IPS-11a (cell line): ENCODE data around the gene STIM2.

Experiments
- H3K4me3 ChIP-seq: one replicate; pipeline ENCODE4 v1.5.1; 2013; ENCODE audit warnings: low read depth, low read length, control low read depth

Gene STIM2

DNA sequence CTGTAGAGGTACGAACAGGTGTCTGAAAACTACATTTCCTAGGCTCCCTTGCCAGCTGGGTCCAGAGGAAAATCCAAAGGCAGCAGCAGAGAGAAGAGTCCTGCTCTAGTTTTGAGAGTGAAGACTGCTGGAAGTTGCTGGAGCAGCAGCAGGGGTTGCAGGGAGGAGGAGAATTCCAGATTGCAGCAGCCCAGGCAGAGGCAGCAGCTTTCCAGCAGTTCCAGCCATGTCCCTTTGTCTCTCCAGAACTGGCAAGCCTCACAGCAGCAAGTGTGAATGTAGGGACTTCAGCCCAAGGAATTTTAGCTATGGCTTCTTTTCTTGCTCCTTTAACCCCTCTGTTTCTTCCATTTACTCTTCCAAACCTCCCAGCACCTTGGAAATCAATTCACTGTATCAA, 24.1 kb upstream of the STIM2 start:
- H3K4me3 ChIP-seq, result no peak overlapping the region

DNA sequence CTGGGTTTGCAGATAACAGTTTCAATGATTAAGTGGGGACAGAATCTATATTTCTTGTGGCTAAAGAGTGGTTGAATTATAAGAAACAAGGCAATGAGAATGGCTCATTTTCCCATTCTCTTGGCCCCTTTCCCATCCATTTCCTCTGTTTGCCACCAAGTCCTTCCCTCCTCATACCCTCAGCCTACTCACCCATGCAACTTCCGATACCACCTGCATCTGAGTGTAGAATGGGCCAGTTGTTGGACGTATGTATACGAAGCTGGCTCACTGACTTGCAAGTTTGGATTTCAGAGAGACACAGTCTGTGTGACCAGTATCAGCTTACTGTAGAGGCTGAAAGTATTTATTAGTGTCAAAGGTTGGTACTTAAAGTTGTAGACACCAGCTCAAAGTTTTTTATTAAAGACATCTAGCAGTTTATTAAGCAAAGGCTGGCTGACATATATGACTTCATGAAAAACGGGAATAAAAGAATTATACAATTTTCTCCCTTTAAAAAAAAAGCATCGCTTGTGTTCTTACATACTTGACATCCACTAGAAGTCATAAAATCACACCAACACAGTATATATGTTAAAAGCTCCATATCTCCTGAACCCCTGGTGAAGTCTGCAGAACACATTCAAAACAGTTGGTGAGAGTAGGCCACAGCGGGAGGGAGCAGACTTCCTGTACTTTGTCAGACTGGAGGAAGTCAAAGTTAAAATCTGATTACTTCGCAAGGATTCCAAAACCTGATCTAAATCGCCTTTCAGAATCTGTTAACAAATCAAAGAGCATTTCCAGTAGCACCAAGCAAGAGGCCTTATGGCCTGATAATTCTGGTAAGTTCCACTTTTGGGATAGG, 22.4 kb upstream of the STIM2 start:
- no peak overlapping the region for H3K4me3 ChIP-seq

DNA sequence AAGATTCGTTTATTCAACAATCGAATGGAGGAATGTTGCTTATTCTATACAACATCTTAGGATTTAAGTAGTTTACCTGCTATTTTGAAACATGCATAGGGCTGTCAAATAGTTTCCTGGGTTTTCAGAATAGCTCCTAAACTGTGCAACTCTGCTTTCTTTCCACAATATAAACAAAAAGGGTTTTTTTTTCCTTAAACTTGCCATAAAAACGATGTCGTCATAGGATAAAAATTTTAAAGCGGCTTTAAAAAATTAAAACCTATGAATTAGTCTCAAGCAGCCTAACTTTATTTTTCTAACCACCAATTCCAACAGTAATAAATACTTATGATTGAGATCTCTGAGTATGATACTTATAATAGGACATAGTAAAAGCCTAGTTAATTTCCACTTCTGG, 21.6 kb upstream of the STIM2 start:
- no peak overlapping the region for H3K4me3 ChIP-seq

DNA sequence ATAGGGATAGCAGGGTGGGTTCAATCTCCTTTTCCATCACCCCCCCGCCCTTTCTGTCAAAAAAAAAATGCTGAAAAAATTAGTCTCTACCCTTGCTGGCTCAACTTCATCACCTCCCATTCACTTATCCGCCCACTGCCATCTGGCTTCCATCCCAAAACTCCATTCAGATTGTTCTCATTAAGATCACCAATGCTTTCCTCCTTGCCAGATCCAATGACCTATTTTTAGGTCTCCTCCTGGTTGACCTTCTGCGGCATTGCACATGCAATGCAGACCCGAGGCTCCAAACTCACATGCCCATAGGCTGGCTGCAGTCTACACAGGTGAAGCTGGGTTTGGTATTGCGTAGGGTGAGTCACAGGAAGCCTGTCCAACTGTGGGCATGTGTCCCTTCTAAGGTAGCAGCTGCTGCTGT, 21.1 kb upstream of the STIM2 start:
- H3K4me3 ChIP-seq, result no peak overlapping the region

GRCh38 chr4:26840786-26841185, 19.9 kb upstream of the STIM2 start:
- no peak overlapping the region for H3K4me3 ChIP-seq

DNA sequence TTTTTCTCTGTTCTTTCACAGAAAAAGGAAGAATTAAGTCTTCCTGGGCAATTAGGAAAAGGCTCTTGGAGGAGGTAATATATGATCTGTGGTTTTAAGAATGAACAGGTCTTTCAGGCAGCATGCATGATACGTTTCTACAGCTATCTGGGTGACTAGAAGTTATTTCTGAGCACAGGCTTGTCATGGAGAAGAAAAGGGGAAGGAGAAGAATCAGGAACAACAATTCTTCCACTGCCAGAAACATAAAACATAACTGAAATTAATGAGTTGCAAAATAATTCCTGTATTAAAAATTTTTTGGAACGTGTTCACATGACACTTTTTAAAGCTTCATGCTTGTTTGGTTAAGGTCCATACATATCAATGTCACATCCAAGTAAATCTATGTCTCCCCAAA, 17.7 kb upstream of the STIM2 start:
- no peak overlapping the region for H3K4me3 ChIP-seq

GRCh38 chr4:26850528-26850927, 10.1 kb upstream of the STIM2 start:
- no peak overlapping the region for H3K4me3 ChIP-seq

DNA sequence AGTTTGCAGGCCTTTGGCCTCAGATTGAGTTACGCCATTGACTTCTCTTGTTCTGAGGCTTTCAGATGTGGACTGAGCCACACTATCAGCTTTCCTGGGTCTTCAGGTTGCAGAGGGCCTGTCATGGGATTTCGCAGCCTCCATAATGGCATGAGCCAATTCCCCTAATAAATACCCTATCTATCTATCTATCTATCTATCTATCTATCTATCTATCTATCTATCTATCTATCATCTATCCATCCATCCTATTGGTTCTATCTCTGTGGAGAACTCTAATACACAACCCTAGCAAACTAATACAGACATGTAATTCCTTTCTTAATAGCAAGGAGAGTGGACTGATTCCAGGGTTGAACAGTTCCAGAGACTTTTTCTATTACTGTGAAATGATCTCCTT, 9.5 kb upstream of the STIM2 start:
- no peak overlapping the region for H3K4me3 ChIP-seq

DNA sequence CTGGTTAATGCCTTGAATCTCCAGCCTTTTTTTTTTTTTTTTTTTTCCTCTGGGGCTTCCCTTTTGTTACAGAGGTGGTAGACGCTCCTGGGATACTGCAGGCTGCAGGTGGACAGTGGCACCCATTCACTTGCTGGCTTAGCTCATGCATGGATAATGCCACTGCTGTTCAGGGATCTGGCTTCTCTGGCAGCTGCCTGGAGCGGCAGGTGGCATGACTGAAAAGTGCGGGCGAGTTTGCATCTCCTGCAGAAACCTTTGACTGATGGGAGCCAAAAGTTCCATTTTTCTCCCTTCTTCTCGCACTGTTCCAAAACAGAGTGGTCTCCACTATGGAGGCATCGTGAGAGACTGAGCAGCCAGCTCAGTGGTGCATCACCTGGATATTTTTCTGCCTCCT, 5.9 kb upstream of the STIM2 start:
- H3K4me3 ChIP-seq, result no peak overlapping the region

DNA sequence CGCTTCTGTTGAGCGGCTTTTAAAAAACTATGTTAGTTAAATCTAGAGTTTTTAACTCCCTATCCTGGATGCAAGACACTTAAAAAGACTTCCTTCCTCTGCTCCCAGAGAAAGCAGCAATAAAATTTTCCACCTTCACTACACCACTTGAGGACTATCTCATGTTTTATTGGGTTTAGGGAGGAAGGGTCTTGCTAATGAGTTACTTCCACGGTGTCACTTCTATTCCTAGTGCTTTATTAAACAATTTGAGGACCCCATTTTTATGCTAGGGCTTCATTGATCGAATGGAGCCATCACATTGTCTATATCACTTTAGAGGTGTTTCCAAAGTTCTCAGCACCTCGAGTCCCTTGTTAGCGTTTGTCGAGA, 3.7 kb upstream of the STIM2 start:
- H3K4me3 ChIP-seq, result peak overlapping the region; percentile 83

DNA sequence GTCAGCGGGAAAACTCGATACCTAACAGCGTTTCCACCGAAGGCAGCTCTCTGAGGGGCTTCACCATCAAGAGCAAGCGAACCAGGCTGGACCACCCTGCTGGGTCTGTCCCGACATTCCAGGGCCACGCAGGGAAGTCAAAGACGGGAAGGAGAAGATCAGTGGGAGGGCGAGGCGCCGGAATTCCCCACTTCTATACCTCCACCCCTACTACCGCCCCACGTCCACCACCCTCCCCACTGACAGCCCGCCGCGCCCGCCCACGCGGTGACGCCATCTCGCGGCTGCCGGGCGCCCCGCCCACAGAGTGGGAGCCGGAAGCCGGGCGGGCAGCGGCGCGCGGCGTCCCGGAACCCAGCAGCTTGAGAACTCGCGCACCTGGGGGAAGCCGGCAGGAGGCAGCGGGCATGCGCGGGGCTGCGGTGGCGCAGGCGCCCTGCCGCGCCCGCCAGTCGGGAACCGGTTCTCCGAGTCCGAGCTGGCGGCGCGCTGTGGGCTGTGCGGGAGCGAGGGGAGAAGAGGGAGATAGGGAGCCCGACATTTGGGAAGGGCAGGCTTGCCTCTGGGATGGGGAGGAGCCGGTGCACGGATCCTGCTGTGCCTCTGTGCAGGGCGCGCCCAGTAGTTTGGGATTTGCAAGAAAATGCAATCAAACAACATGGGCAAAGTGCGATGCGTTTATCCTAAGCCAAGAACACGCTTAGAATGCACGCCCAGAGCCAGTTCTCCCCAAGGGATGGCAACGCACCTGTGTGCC, 3.2 kb upstream of the STIM2 start:
- H3K4me3 ChIP-seq, result peak overlapping the region; percentile 83

GRCh38 chr4:26858035-26858918, 2.4 kb upstream of the STIM2 start:
- peak overlapping the region; percentile 83 for H3K4me3 ChIP-seq

DNA sequence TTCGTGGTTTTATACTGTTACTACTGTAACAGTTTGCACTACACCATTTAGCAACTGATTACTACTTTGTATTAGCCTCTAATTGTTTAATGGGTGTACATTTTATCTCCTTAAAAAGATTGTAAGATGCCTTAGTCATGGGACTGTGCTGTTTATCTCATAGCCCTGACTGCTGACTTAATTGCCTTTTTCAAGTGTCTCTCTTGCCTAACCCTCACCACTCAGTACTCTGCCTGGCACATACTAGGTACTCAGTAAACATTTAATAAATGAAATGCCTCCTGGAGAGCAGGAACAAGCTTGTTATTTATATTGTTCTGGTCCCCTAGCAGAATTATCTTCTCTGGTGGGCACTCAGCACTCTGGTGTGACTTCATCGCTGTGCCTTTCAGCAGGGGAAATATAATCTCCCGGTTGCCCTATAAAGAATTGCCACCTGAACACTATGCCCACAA, 1.7 kb upstream of the STIM2 start:
- H3K4me3 ChIP-seq, result no peak overlapping the region

DNA sequence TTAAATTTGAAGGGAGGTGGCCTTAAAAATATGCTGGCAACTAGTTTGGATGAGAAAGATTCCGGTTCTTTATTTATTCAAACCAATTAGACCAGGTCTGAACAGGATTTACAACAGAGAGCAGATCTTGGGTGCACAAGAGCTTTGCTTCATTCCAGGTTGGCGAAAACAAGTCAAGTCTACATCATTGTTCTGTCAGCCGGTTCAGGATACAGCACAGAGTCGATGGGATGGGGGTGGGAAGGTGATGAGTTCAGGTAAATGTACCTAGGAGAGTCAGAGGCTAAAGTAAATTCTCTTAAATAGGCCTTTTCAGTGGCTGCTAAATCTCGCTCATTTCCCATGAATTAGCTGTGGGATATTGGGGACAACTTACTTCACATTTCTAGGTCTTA, 882 bp upstream of the STIM2 start:
- H3K4me3 ChIP-seq, result peak overlapping the region; percentile 74

DNA sequence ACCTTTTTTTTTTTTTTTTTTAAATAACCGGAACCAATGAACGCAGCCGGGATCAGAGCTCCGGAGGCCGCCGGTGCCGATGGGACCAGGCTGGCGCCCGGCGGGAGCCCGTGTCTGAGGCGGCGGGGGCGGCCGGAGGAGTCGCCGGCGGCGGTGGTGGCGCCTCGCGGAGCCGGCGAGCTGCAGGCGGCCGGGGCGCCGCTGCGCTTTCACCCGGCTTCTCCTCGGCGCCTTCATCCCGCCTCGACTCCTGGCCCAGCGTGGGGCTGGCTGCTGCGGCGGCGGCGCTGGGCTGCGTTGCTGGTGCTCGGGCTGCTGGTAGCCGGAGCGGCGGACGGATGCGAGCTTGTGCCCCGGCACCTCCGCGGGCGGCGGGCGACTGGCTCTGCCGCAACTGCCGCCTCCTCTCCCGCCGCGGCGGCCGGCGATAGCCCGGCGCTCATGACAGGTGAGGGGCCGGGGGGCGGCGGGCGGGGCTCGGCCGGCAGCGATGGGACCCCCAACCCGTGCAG, 337 bp downstream of the STIM2 start:
- peak overlapping the region; percentile 40 for H3K4me3 ChIP-seq

GRCh38 chr4:26861434-26862186, 969 bp downstream of the STIM2 start:
- peak overlapping the region; percentile 40 for H3K4me3 ChIP-seq

DNA sequence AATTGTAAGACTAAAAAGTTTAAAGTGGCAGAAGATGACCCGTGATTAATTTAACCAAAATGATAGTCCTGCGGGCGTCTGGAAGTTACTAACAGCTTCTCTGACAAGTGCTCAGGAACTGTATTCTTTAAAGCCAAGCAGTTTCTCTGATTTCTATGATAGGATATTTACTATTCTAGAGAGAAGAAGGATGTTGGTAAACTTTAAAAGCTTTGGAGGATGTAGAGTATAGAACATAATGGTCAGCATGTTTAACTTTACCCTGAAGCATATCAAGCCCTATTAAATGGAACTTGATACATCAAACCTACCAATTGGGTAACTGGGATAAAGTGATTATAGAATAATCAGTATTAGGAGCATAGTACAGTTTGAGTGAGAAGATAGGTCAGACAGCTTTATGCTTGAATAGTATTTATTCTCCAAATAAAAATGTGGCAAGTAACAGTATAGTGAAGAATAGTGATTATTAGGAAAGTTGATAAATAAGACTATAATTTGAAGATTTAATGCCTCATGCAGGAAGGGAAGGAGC, 1.8 kb downstream of the STIM2 start:
- H3K4me3 ChIP-seq, result no peak overlapping the region

- H3K4me3 ChIP-seq, result no peak overlapping the region
Observed at GRCh38 chr4:26863512-26863911, 2.9 kb downstream of the STIM2 start.

DNA sequence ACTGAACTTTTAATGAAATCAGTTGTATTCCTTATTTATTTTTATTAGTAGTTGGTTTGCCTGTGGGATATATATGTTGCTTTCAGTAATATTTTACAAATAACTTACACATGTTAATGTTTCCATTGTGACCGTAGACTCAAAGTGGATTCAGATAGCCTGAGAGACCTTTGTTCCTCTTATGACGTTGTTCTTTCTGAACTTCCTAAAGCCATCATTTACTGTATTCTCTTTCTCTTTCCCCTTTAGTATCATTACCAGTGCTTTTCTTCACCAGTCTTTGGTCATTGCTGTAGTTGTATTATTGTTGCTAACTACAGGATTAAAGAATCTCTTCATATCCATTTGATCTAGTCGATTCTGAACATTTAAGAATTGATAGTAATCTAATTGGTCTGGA, 4.3 kb downstream of the STIM2 start:
- H3K4me3 ChIP-seq, result no peak overlapping the region

DNA sequence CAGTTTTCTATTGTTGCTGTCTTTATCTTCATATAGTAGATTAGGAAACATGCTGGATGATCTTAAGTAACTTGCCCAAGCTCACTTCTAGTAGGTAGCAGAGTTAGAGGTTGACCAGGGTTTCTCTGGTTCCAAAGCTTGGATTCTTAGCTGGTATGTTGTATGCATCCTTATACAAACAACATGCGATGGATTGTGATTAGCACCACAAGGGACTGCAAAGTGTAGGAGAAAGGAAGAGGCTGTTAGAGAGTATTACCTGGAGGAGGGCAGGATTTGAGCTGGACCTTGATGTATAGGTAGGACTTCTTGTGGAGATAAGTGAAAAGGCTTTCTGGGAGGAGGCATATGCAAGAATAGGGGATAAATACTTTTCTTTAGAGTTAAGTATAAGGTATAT, 5.6 kb downstream of the STIM2 start:
- H3K4me3 ChIP-seq, result no peak overlapping the region
